HepG2 (cell line): ENCODE results near the gene APOC1. TPM values are rescaled to one million over a fixed set of nuclear protein-coding genes. Genes with fewer than 3 reads are reported as not detected.

Experiments
- ADNP ChIP-seq: sonication (generic); formaldehyde crosslinking; IDR thresholded peaks from 2 replicates; pipeline ENCODE4 v1.4.0; 2020; ENCODE audit warnings: missing genetic modification reagents
- CHD4 ChIP-seq: fragments of 200-600 bp; sonication (generic); IDR thresholded peaks from 2 replicates; pipeline ENCODE4 v1.7.0; 2017; ENCODE audit warnings: mild to moderate bottlenecking, low read length, borderline replicate concordance
- HOXA3 ChIP-seq: sonication (generic); formaldehyde crosslinking; IDR thresholded peaks from 2 replicates; pipeline ENCODE4 v1.5.0; 2020; ENCODE audit warnings: missing genetic modification reagents
- KLF12 ChIP-seq: sonication (generic); formaldehyde crosslinking; IDR thresholded peaks from 2 replicates; pipeline ENCODE4 v1.4.0; 2020; ENCODE audit warnings: missing genetic modification reagents, borderline replicate concordance
- MEIS1 ChIP-seq: sonication (generic); formaldehyde crosslinking; IDR thresholded peaks from 2 replicates; pipeline ENCODE4 v1.9.0; 2021; ENCODE audit warnings: mild to moderate bottlenecking, missing genetic modification reagents, moderate library complexity, borderline replicate concordance
- NCOR1 ChIP-seq: fragments of 200-600 bp; sonication (generic); IDR thresholded peaks from 2 replicates; pipeline ENCODE4 v1.7.0; 2017; ENCODE audit warnings: antibody characterized with exemption, low read length, borderline replicate concordance
- PAWR ChIP-seq: sonication (generic); formaldehyde crosslinking; IDR thresholded peaks from 2 replicates; pipeline ENCODE4 v1.4.0; 2020; ENCODE audit warnings: missing genetic modification reagents, mild to moderate bottlenecking, borderline replicate concordance
- RBM39 ChIP-seq: fragments of 200-400 bp; formaldehyde crosslinking; IDR thresholded peaks from one replicate; pipeline ENCODE4 v1.6.1; 2018; ENCODE audit warnings: antibody characterized with exemption, mild to moderate bottlenecking, low read depth, low read length; ENCODE audit not compliant: poor library complexity, severe bottlenecking
- SOX5 ChIP-seq: IDR thresholded peaks from 2 replicates; pipeline ENCODE4 v1.6.1; 2016; ENCODE audit warnings: borderline replicate concordance
- SSRP1 ChIP-seq: IDR thresholded peaks from 2 replicates; pipeline ENCODE4 v1.6.1; 2016; ENCODE audit warnings: control low read depth
- TBP ChIP-seq: sonication (generic); formaldehyde crosslinking; IDR thresholded peaks from 2 replicates; pipeline ENCODE4 v1.5.0; 2020; ENCODE audit warnings: missing genetic modification reagents
- TCF7 ChIP-seq: sonication (generic); IDR thresholded peaks from 2 replicates; pipeline ENCODE4 v1.6.1; 2016; ENCODE audit warnings: antibody characterized with exemption, low read depth
- TP53 ChIP-seq: sonication (generic); formaldehyde crosslinking; conservative IDR thresholded peaks from 2 replicates; pipeline ENCODE4 v1.4.0; 2020; ENCODE audit warnings: missing genetic modification reagents
- ZBTB1 ChIP-seq: sonication (generic); formaldehyde crosslinking; IDR thresholded peaks from 2 replicates; pipeline ENCODE4 v1.4.0; 2020; ENCODE audit warnings: missing genetic modification reagents, borderline replicate concordance
- ZFP1 ChIP-seq: IDR thresholded peaks from 2 replicates; pipeline ENCODE4 v1.6.1; 2016
- ZFY ChIP-seq: sonication (generic); formaldehyde crosslinking; IDR thresholded peaks from 2 replicates; pipeline ENCODE4 v1.4.0; 2020; ENCODE audit warnings: missing genetic modification reagents
- ZNF33B ChIP-seq: sonication (generic); formaldehyde crosslinking; IDR thresholded peaks from 2 replicates; pipeline ENCODE4 v1.5.1; 2020; ENCODE audit warnings: mild to moderate bottlenecking, missing genetic modification reagents
- ZNF430 ChIP-seq: sonication (generic); formaldehyde crosslinking; IDR thresholded peaks from 2 replicates; pipeline ENCODE4 v1.9.0; 2021; ENCODE audit warnings: mild to moderate bottlenecking, missing genetic modification reagents
- ZNF530 ChIP-seq: sonication (generic); formaldehyde crosslinking; IDR thresholded peaks from 2 replicates; pipeline ENCODE4 v1.5.0; 2020; ENCODE audit warnings: low read depth, mild to moderate bottlenecking, missing genetic modification reagents
- ZNF556 ChIP-seq: sonication (generic); formaldehyde crosslinking; IDR thresholded peaks from 2 replicates; pipeline ENCODE4 v1.4.0; 2020; ENCODE audit warnings: mild to moderate bottlenecking, missing genetic modification reagents, borderline replicate concordance
- ZNF629 ChIP-seq: sonication (generic); formaldehyde crosslinking; conservative IDR thresholded peaks from 2 replicates; pipeline ENCODE4 v1.5.0; 2020; ENCODE audit warnings: missing genetic modification reagents
- ZNF652 ChIP-seq: IDR thresholded peaks from 2 replicates; pipeline ENCODE4 v1.6.1; 2016; ENCODE audit warnings: low read depth, borderline replicate concordance
- polyA plus RNA-seq, 8 experiments: library from polyadenylated mRNA; depleted of rRNA in 3 of 8; stranded (reverse) in 7 of 8; unstranded in 1 of 8; fragments of >200 nt; fragmentation: Illumina TruSeq in 4 of 8; extraction: Trizol in 4 of 8; gene quantifications; 2 replicates each; pipeline versions ENCODE4 v1.2.1 to v1.2.3, GENCODE V29; 2011 to 2016; ENCODE audit warnings: low read depth in 4 of 8, missing spikeins in 1 of 8, mixed read lengths in 1 of 8; ENCODE audit not compliant: insufficient read depth in 1 of 8
- total RNA-seq, 5 experiments: library from RNA; depleted of rRNA; stranded (reverse); fragments of >200 nt; fragmentation: Illumina TruSeq; extraction: Trizol; gene quantifications; 2 replicates each; pipeline ENCODE4 v1.2.3, GENCODE V29; 2016; ENCODE audit warnings: low read depth in 1 of 5
- TF ChIP-seq, protein P1 (sequence below): sonication (generic); formaldehyde crosslinking; IDR thresholded peaks from 2 replicates; pipeline ENCODE4 v1.4.0; 2020; ENCODE audit warnings: missing genetic modification reagents
- TF ChIP-seq, protein P2 (sequence below): sonication (generic); formaldehyde crosslinking; IDR thresholded peaks from 2 replicates; pipeline ENCODE4 v1.5.0; 2020; ENCODE audit warnings: mild to moderate bottlenecking, missing genetic modification reagents, borderline replicate concordance
- TF ChIP-seq, protein P3 (sequence below): sonication (generic); formaldehyde crosslinking; IDR thresholded peaks from 2 replicates; pipeline ENCODE4 v1.8.1; 2023; ENCODE audit warnings: mild to moderate bottlenecking, moderate library complexity, missing genetic modification reagents
- TF ChIP-seq, protein P4 (sequence below): IDR thresholded peaks from 2 replicates; pipeline ENCODE4 v1.6.1; 2016; ENCODE audit warnings: low read depth

The APOC1 gene
- total and polyA plus RNA-seq, 2 of the 13 experiments (the other 11 are each of a cell fraction or from before 2014, with no cell fraction given) = 600 to 1,235 TPM

DNA sequence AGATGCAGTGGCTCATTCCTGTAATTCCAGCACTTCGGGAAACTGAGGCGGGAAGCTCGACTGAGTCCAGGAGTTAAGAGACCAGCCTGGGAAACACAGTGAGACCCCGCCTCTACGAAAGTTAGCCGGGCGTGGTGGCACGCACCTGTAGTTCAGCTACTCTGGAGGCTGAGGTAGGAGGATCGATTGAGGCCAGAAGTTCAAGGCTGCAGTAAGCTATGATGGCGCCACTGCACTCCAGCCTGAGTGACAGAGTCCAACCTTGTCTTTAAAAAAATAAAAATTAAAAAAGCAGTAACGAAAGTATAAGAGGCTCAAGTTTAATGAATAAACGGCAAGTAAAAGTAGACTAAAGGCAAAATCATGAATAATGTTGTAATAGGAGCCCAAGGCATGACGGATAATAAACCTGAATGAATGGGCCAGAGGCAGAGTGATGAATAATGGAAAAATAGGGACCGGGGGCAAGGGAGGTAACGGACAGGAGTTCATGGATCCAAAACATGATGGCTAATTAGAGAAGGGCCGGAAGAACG, 24.5 kb upstream of the APOC1 start (continued):
- TF ChIP-seq, protein P1, sequence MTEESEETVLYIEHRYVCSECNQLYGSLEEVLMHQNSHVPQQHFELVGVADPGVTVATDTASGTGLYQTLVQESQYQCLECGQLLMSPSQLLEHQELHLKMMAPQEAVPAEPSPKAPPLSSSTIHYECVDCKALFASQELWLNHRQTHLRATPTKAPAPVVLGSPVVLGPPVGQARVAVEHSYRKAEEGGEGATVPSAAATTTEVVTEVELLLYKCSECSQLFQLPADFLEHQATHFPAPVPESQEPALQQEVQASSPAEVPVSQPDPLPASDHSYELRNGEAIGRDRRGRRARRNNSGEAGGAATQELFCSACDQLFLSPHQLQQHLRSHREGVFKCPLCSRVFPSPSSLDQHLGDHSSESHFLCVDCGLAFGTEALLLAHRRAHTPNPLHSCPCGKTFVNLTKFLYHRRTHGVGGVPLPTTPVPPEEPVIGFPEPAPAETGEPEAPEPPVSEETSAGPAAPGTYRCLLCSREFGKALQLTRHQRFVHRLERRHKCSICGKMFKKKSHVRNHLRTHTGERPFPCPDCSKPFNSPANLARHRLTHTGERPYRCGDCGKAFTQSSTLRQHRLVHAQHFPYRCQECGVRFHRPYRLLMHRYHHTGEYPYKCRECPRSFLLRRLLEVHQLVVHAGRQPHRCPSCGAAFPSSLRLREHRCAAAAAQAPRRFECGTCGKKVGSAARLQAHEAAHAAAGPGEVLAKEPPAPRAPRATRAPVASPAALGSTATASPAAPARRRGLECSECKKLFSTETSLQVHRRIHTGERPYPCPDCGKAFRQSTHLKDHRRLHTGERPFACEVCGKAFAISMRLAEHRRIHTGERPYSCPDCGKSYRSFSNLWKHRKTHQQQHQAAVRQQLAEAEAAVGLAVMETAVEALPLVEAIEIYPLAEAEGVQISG (CRISPR knock-in tag) = no peak
- TF ChIP-seq ZNF430 (CRISPR knock-in tag) = no peak
- no peak for TF ChIP-seq ZNF530 (CRISPR knock-in tag)
- TF ChIP-seq, protein P2, sequence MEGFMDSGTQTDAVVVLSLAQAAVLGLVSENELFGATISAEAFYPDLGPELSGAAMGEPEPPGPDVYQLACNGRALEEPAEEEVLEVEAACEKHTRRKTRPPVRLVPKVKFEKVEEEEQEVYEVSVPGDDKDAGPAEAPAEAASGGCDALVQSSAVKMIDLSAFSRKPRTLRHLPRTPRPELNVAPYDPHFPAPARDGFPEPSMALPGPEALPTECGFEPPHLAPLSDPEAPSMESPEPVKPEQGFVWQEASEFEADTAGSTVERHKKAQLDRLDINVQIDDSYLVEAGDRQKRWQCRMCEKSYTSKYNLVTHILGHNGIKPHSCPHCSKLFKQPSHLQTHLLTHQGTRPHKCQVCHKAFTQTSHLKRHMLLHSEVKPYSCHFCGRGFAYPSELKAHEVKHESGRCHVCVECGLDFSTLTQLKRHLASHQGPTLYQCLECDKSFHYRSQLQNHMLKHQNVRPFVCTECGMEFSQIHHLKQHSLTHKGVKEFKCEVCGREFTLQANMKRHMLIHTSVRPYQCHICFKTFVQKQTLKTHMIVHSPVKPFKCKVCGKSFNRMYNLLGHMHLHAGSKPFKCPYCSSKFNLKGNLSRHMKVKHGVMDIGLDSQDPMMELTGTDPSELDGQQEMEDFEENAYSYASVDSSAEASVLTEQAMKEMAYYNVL (CRISPR knock-in tag) = no peak
- no peak for TF ChIP-seq MEIS1 (CRISPR knock-in tag)
- TF ChIP-seq ZNF556 (CRISPR knock-in tag) = no peak
- TF ChIP-seq ZFY (CRISPR knock-in tag) = no peak
- TF ChIP-seq, protein P3, sequence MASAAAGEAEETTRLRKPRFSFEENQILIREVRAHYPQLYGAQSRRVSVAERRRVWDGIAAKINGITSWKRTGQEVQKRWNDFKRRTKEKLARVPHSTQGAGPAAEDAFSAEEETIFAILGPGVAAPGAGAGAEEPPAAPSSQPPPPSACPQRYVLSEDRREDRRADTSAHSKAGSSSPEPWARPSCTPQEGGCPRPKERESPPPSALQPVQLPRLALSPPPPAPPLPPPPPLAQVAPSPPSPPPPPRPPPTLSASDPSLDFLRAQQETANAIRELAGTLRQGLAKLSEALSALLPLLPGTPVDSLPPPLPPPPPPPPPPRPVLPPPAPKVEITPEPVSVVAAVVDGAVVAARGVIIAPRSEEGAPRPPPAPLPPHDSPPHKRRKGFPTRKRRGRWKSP (CRISPR knock-in tag) = no peak
- TF ChIP-seq PAWR (CRISPR knock-in tag) = no peak
- TF ChIP-seq KLF12 (CRISPR knock-in tag) = no peak
- 0 out of 2 replicates have a peak, but pooled peaks have one; percentile 1 for TF ChIP-seq TCF7
- no peak; the same call in 1 of the 2 replicates for TF ChIP-seq ZNF629
- TF ChIP-seq, protein P4, sequence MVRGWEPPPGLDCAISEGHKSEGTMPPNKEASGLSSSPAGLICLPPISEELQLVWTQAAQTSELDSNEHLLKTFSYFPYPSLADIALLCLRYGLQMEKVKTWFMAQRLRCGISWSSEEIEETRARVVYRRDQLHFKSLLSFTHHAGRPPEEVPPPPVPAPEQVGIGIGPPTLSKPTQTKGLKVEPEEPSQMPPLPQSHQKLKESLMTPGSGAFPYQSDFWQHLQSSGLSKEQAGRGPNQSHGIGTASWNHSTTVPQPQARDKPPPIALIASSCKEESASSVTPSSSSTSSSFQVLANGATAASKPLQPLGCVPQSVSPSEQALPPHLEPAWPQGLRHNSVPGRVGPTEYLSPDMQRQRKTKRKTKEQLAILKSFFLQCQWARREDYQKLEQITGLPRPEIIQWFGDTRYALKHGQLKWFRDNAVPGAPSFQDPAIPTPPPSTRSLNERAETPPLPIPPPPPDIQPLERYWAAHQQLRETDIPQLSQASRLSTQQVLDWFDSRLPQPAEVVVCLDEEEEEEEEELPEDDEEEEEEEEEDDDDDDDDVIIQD (CRISPR knock-in tag) = no peak
- peak; percentile 69 for TF ChIP-seq NCOR1
- TF ChIP-seq SSRP1 (CRISPR knock-in tag) = peak; percentile 75; the same call in 1 of the 2 replicates
- no peak for TF ChIP-seq TP53 (CRISPR knock-in tag)
- TF ChIP-seq ZNF652 (CRISPR knock-in tag) = no peak
- no peak for TF ChIP-seq ZFP1 (CRISPR knock-in tag)
- no peak for TF ChIP-seq SOX5 (CRISPR knock-in tag)
- TF ChIP-seq ZNF33B (CRISPR knock-in tag) = no peak
- TF ChIP-seq RBM39 = no peak
- TF ChIP-seq TBP (CRISPR knock-in tag) = no peak
- TF ChIP-seq ZBTB1 = no peak
- peak; percentile 75; the same call in 1 of the 2 replicates for TF ChIP-seq ADNP (CRISPR knock-in tag)
- TF ChIP-seq HOXA3 = no peak
- TF ChIP-seq CHD4 = peak; percentile 78; the same call in 1 of the 2 replicates
